ENCODE data around the gene XBP1.

The XBP1 gene

DNA sequence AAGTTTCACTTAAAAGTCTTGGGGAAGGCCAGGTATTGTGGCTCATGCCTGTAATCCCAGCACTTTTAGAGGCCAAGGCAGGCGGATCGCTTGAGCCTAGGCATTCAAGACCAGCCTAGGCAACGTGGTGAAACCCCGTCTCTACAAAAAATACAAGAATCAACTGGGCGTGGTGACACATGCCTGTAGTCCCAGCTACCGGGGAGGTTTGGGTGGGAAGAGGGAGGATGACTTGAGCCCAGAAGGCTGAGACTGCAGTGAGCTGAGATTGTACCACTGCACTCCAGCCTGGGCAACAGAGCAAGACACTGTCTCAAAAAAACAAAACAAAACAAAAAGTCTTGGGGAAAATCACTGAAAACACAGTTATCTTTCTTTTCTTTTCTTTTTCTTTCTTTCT is 15.4 kb upstream of the XBP1 start:
- DNase-seq: no peak

DNA sequence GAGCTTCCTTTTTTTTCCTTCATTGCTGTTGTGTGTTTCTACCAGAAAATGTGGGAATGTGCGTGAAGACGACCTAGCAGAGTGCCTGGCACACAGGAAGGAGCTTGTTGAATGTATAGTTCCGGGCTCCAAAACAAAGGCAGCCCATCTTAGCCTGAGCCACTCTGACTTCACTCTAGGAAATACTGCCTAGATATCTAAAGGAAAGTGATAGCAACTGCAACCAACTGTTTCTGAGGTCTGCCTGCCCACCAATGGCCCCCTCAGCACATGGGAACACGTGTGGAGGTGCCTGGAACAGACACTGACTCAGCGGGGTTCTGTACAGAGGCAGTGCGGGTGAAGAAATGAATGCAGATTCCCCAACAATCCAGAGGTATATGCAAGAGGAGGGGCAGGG is 14.7 kb upstream of the XBP1 start:
- Histone ChIP-seq H3K27ac (no peak overlapping the region), H3K9me3 (ENCODE audit: severe bottlenecking) (no peaks in the 10 kb centered on the region), H3K36me3 (no peaks in the 10 kb centered on the region), H3K4me3 (ENCODE audit: low read depth, low read length) (no peak overlapping the region), H3K27me3 (ENCODE audit: insufficient read depth, low read depth, severe bottlenecking) (no peaks in the 10 kb centered on the region)
- TF ChIP-seq, protein P1, sequence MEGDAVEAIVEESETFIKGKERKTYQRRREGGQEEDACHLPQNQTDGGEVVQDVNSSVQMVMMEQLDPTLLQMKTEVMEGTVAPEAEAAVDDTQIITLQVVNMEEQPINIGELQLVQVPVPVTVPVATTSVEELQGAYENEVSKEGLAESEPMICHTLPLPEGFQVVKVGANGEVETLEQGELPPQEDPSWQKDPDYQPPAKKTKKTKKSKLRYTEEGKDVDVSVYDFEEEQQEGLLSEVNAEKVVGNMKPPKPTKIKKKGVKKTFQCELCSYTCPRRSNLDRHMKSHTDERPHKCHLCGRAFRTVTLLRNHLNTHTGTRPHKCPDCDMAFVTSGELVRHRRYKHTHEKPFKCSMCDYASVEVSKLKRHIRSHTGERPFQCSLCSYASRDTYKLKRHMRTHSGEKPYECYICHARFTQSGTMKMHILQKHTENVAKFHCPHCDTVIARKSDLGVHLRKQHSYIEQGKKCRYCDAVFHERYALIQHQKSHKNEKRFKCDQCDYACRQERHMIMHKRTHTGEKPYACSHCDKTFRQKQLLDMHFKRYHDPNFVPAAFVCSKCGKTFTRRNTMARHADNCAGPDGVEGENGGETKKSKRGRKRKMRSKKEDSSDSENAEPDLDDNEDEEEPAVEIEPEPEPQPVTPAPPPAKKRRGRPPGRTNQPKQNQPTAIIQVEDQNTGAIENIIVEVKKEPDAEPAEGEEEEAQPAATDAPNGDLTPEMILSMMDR (IDR thresholded peaks at IDR 0.05; ENCODE audit: low read depth, low read length): no peak
- DNase-seq: no peak

More for the DNA sequence above, 15.4 kb upstream of the XBP1 start:
- H3K4me3 ChIP-seq (ENCODE audit: low read depth, low read length): no peak overlapping the region
- H3K27ac ChIP-seq: no peak overlapping the region
- H3K36me3 ChIP-seq: no peaks in the 10 kb centered on the region
- no peaks in the 10 kb centered on the region for H3K9me3 ChIP-seq (ENCODE audit: severe bottlenecking)
- no peaks in the 10 kb centered on the region for H3K27me3 ChIP-seq (ENCODE audit: insufficient read depth, low read depth, severe bottlenecking)
- TF ChIP-seq, protein P1 (IDR thresholded peaks at IDR 0.05; ENCODE audit: low read depth, low read length): no peak

DNA sequence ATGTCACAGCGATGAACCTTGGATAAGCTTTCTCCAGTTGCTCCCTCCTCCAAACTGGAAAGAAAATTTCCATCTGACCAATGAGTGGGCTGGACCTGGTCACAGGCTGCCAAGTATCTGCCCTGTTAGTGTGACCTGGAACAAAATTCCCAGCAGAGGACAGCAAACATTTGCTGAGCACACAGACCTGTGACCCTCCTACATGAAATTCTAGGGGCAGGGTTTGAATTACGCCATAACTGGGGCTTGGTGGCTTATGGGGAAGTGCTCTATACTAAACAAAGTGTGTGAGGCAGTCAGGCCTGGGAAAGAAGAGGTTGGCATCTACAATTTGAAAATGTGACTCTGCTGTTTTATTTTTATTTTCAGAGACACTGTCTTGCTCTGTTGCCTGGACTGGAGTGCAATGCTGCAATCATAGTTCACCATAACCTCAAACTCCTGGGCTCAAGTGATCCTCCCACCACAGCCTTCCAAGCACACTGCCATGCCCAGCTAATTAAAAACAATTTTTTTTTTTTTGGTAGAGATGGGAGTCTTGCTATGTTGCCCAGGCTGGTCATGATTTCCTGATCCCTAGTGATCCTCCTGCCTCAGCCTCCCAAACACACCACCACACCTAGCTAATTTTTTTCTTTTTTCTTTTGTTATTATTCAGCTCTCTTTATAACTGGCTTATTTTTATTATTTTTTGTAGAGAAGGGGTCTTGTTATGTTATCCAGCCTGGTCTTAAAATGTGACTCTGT is 13.6 kb upstream of the XBP1 start:
- H3K27ac ChIP-seq: no peak overlapping the region

DNA sequence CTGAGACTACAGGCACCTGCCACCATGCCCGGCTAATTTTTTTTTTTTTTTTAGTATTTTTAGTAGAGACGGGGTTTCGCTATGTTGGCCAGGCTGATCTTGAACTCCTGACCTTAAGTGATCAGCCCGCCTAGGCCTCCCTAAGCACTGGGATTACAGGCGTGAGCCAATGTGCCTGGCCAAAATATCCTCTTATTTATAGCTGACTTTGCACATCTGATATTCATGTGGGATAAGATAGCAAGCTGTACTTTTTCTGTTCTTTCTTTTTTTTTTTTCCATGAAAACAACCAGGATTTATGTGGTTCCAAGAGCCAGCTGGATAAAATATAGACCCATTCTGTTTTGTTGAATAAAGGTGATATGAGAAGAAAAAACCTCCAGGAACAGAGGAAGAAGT is 12.1 kb upstream of the XBP1 start:
- TF ChIP-seq, protein P1 (IDR thresholded peaks at IDR 0.05; ENCODE audit: low read depth, low read length): no peak

More for the DNA sequence above, 13.6 kb upstream of the XBP1 start:
- TF ChIP-seq, protein P1 (IDR thresholded peaks at IDR 0.05; ENCODE audit: low read depth, low read length): no peak
- H3K9me3 ChIP-seq (ENCODE audit: severe bottlenecking): no peaks in the 10 kb centered on the region
- H3K27me3 ChIP-seq (ENCODE audit: insufficient read depth, low read depth, severe bottlenecking): no peaks in the 10 kb centered on the region
- H3K4me3 ChIP-seq (ENCODE audit: low read depth, low read length): no peak overlapping the region
- DNase-seq: no peak
- H3K36me3 ChIP-seq: no peaks in the 10 kb centered on the region

DNA sequence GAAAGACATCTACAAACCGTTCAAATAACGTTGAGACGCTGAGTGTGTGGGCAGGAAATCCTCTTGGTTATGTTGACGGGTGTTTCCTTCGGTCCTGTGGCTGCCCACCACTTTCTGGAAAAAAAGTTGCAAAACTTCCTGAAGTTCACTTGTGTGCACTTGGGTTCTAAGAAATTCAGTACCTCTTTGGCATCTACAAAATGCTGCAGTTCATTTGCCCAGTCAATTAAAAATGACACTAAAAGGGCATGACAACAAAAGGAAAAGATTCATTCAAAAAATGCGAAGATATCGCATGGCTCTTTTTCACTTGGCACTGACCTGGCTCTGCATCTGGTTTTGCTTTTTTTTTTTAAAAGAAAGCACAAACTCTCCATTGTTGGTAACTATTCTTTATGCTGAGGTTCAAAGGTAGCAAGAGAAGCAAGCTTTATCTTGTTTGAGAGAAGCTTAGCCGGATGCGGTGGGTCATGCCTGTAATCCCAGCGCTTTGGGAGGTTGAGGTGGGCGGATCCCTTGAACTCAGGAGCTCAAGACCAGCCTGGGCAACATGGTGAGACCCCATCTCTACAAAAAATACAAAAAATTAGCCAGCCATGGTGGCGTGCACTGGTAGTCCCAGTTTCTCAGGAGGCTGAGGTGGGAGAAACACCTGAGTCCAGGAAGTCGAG is 10.6 kb upstream of the XBP1 start:
- H3K4me3 ChIP-seq (ENCODE audit: low read depth, low read length): no peak overlapping the region
- TF ChIP-seq, protein P1 (IDR thresholded peaks at IDR 0.05; ENCODE audit: low read depth, low read length): no peak
- no peaks in the 10 kb centered on the region for H3K36me3 ChIP-seq
- H3K27me3 ChIP-seq (ENCODE audit: insufficient read depth, low read depth, severe bottlenecking): no peaks in the 10 kb centered on the region
- H3K27ac ChIP-seq: no peak overlapping the region
- no peaks in the 10 kb centered on the region for H3K9me3 ChIP-seq (ENCODE audit: severe bottlenecking)
- no peak for DNase-seq

More for the DNA sequence above, 12.1 kb upstream of the XBP1 start:
- H3K36me3 ChIP-seq: no peaks in the 10 kb centered on the region
- no peaks in the 10 kb centered on the region for H3K27me3 ChIP-seq (ENCODE audit: insufficient read depth, low read depth, severe bottlenecking)
- no peak overlapping the region for H3K4me3 ChIP-seq (ENCODE audit: low read depth, low read length)
- no peak overlapping the region for H3K27ac ChIP-seq
- H3K9me3 ChIP-seq (ENCODE audit: severe bottlenecking): no peaks in the 10 kb centered on the region
- DNase-seq: no peak

Data from WERI-Rb-1 (cell line).